CD4-positive, alpha-beta memory T cell (primary cell): Measurements from ENCODE around the gene TMEM190. TPM values are rescaled to one million over a fixed set of nuclear protein-coding genes. Genes with fewer than 3 reads are reported as not detected.

Experiments
- CTCF ChIA-PET: fragments of 350-600 bp; sonication (Branson Sonifier 250); formaldehyde crosslinking; loops from one replicate; lab custom pipeline; 2021; ENCODE audit warnings: inconsistent platforms; ENCODE audit not compliant: partially characterized antibody; lab: Charles Lee
- POLR2A ChIA-PET: fragments of 350-600 bp; sonication (Branson Sonifier 250); formaldehyde crosslinking; loops from one replicate; lab custom pipeline; 2021; ENCODE audit not compliant: partially characterized antibody; lab: Charles Lee
- DNase-seq, 5 donors: peaks; one replicate each; pipeline versions ENCODE4 v3.0.0 to v3.0.0-alpha.2; 2020 to 2022; ENCODE audit warnings: mixed read lengths in 1 of 5
- H3K27ac ChIP-seq: one replicate; pipeline ENCODE4 v1.7.0; 2013; ENCODE audit warnings: low read depth, low read length
- H3K27me3 ChIP-seq: 2 replicates; pipeline ENCODE4 v1.7.0; 2013; ENCODE audit warnings: mild to moderate bottlenecking, low read length, moderate library complexity; ENCODE audit not compliant: insufficient read depth
- H3K36me3 ChIP-seq: 2 replicates; pipeline ENCODE4 v1.7.0; 2013; ENCODE audit warnings: mild to moderate bottlenecking, low read length, moderate library complexity; ENCODE audit not compliant: insufficient read depth
- H3K4me1 ChIP-seq: 2 replicates; pipeline ENCODE4 v1.7.0; 2013; ENCODE audit warnings: mild to moderate bottlenecking, low read length, moderate library complexity; ENCODE audit not compliant: insufficient read depth
- H3K4me3 ChIP-seq, 2 donors: one replicate each; pipeline ENCODE4 v1.7.0; 2013; ENCODE audit warnings: low read length in 2 of 2, mild to moderate bottlenecking in 1 of 2
- H3K9me3 ChIP-seq, 2 donors: one replicate each; pipeline ENCODE4 v1.7.0; 2013; ENCODE audit warnings: low read length in 2 of 2, control low read depth in 1 of 2; ENCODE audit not compliant: control insufficient read depth in 1 of 2
- H3K27ac Mint-ChIP-seq, 7 donors: one replicate each; pipeline ENCODE4 v1.8.0; 2020 to 2021; ENCODE audit warnings: mixed read lengths in 7 of 7, mild to moderate bottlenecking in 6 of 7, inconsistent platforms in 3 of 7, moderate library complexity in 3 of 7
- H3K27me3 Mint-ChIP-seq, 2 donors: one replicate each; pipeline ENCODE4 v1.8.0; 2020 to 2021; ENCODE audit warnings: mixed read lengths in 2 of 2
- H3K36me3 Mint-ChIP-seq, 2 donors: one replicate each; pipeline ENCODE4 v1.8.0; 2020 to 2021; ENCODE audit warnings: mixed read lengths in 2 of 2, inconsistent platforms in 1 of 2, mild to moderate bottlenecking in 1 of 2
- H3K4me1 Mint-ChIP-seq, 4 donors: one replicate each; pipeline ENCODE4 v1.8.0; 2020 to 2021; ENCODE audit warnings: mixed read lengths in 4 of 4, mild to moderate bottlenecking in 1 of 4
- H3K4me3 Mint-ChIP-seq, 8 donors: one replicate each; pipeline ENCODE4 v1.8.0; 2020 to 2021; ENCODE audit warnings: mixed read lengths in 8 of 8, mild to moderate bottlenecking in 7 of 8, moderate library complexity in 6 of 8, inconsistent platforms in 3 of 8
- H3K9me3 Mint-ChIP-seq, 8 donors: one replicate each; pipeline ENCODE4 v1.8.0; 2020 to 2021; ENCODE audit warnings: mixed read lengths in 8 of 8, mild to moderate bottlenecking in 5 of 8, inconsistent platforms in 3 of 8, moderate library complexity in 1 of 8
- intact Hi-C: fragments of 100-400 bp; cut with micrococcal nuclease; formaldehyde crosslinking; loops from one replicate; pipeline ENCODE4 v1.15.1; 2023
- polyA plus RNA-seq, 2 donors: library from polyadenylated mRNA; unstranded; fragments of 300-500 nt; fragmentation: Illumina TruSeq; gene quantifications; one replicate each; pipeline ENCODE4 v1.2.3, GENCODE V29; 2021
- total RNA-seq, 2 experiments: library from RNA; stranded (reverse); gene quantifications; one replicate each; pipeline ENCODE4 v1.2.3, GENCODE V29; 2021

The TMEM190 gene
- total and polyA plus RNA-seq, 4 experiments from 2014 or later, result not detected

- Histone ChIP-seq H3K9me3 (no peaks in the 10 kb centered on the region), H3K36me3 (no peaks in the 10 kb centered on the region), H3K27me3 (peaks cover 22% of the 10 kb centered on the region), H3K27ac (no peak overlapping the region), H3K4me3 (no peak overlapping the region), H3K4me1 (peaks cover 7% of the 10 kb centered on the region)
- intact Hi-C loops, result no loop called here
- POLR2A ChIA-PET, result interaction anchor here (2.5 kb wide), 1 partner anchor 35 kb away, joined by 8 read pairs; the partner anchor contains the start of gene KMT5C
- peaks cover 6 to 13% (median 9%) of the 10 kb centered on the region in 4 donors for H3K4me1 Mint-ChIP-seq
- CTCF ChIA-PET, result no interaction called here
- peaks cover 0 to 4% (median 0%) of the 10 kb centered on the region in 8 donors for H3K9me3 Mint-ChIP-seq
- no peak overlapping the region for H3K4me3 Mint-ChIP-seq
- no peak overlapping the region for H3K27ac Mint-ChIP-seq
- H3K36me3 Mint-ChIP-seq, result no peaks in the 10 kb centered on the region
- peak in 1 of 5 donors; percentile 28 for DNase-seq
- H3K27me3 Mint-ChIP-seq, result peaks cover 26 to 28% of the 10 kb centered on the region in 2 donors
Measured at GRCh38 chr19:55373306-55373992, 3.2 kb upstream of the TMEM190 start.

GRCh38 chr19:55373993-55374757 is 2.5 kb upstream of the TMEM190 start:
- no peaks in the 10 kb centered on the region for H3K36me3 Mint-ChIP-seq
- peaks cover 0 to 4% (median 0%) of the 10 kb centered on the region in 8 donors for H3K9me3 Mint-ChIP-seq
- Histone ChIP-seq H3K4me1 (peaks cover 7% of the 10 kb centered on the region), H3K27ac (no peak overlapping the region), H3K4me3 (no peak overlapping the region), H3K36me3 (no peaks in the 10 kb centered on the region), H3K27me3 (peaks cover 16% of the 10 kb centered on the region), H3K9me3 (no peaks in the 10 kb centered on the region)
- peaks cover 26% of the 10 kb centered on the region in 2 donors for H3K27me3 Mint-ChIP-seq
- ChIA-PET CTCF (no interaction called here), POLR2A (interaction anchor here (2.5 kb wide), 1 partner anchor 35 kb away, joined by 8 read pairs; the partner anchor contains the start of gene KMT5C)
- intact Hi-C loops, result no loop called here
- peak in 1 of 5 donors; percentile 19 for DNase-seq
- no peak overlapping the region for H3K4me3 Mint-ChIP-seq
- H3K27ac Mint-ChIP-seq, result no peak overlapping the region
- H3K4me1 Mint-ChIP-seq, result peaks cover 6 to 13% (median 9%) of the 10 kb centered on the region in 4 donors

GRCh38 chr19:55377356-55378131 is 918 bp downstream of the TMEM190 start:
- peak in 1 of 5 donors; percentile 22 for DNase-seq
- intact Hi-C loops, result no loop called here
- POLR2A ChIA-PET, result no interaction called here
- H3K36me3 Mint-ChIP-seq, result peaks cover 0 to 2% of the 10 kb centered on the region in 2 donors
- H3K27ac Mint-ChIP-seq, result no peak overlapping the region
- H3K4me3 Mint-ChIP-seq, result no peak overlapping the region
- CTCF ChIA-PET, result no interaction called here
- Histone ChIP-seq H3K9me3 (no peaks in the 10 kb centered on the region), H3K4me3 (no peak overlapping the region), H3K27ac (no peak overlapping the region), H3K36me3 (no peaks in the 10 kb centered on the region), H3K4me1 (peaks cover 3% of the 10 kb centered on the region), H3K27me3 (no peaks in the 10 kb centered on the region)
- no peaks in the 10 kb centered on the region for H3K9me3 Mint-ChIP-seq
- peaks cover 6 to 17% (median 14%) of the 10 kb centered on the region in 4 donors for H3K4me1 Mint-ChIP-seq
- H3K27me3 Mint-ChIP-seq, result peaks cover 6 to 8% of the 10 kb centered on the region in 2 donors

- H3K9me3 Mint-ChIP-seq, result no peaks in the 10 kb centered on the region
- Histone ChIP-seq H3K36me3 (no peaks in the 10 kb centered on the region), H3K27ac (no peak overlapping the region), H3K27me3 (no peaks in the 10 kb centered on the region), H3K9me3 (no peaks in the 10 kb centered on the region), H3K4me3 (no peak overlapping the region), H3K4me1 (peaks cover 13% of the 10 kb centered on the region)
- ChIA-PET POLR2A (interaction anchor here (1.0 kb wide), 1 partner anchor 27 kb away, joined by 3 read pairs; no protein-coding TSS in a partner anchor), CTCF (interaction anchor here (1.1 to 1.5 kb wide), 2 partner anchors 77 to 78 kb away, joined by 3 to 4 read pairs; no protein-coding TSS in a partner anchor)
- intact Hi-C loops, result no loop called here
- DNase-seq, result peak in 1 of 5 donors; percentile 23
- H3K36me3 Mint-ChIP-seq, result peaks cover 0 to 2% of the 10 kb centered on the region in 2 donors
- H3K27me3 Mint-ChIP-seq, result peaks cover 2 to 3% of the 10 kb centered on the region in 2 donors
- H3K27ac Mint-ChIP-seq, result no peak overlapping the region
- no peak overlapping the region for H3K4me3 Mint-ChIP-seq
- peaks cover 8 to 23% (median 15%) of the 10 kb centered on the region in 4 donors for H3K4me1 Mint-ChIP-seq
Measured at GRCh38 chr19:55379174-55379573, 2.5 kb downstream of the TMEM190 start.

GRCh38 chr19:55382013-55382412 is 5.4 kb downstream of the TMEM190 start:
- Histone ChIP-seq H3K27me3 (no peaks in the 10 kb centered on the region), H3K4me1 (peaks cover 29% of the 10 kb centered on the region), H3K36me3 (peaks cover 3% of the 10 kb centered on the region), H3K27ac (no peak overlapping the region), H3K4me3 (no peak overlapping the region), H3K9me3 (no peaks in the 10 kb centered on the region)
- Mint-ChIP-seq H3K4me3 (peak overlapping the region in 7 of 8 donors; percentile 44 to 89 (median 71)), H3K36me3 (peaks cover 10 to 21% of the 10 kb centered on the region in 2 donors), H3K9me3 (peaks cover 0 to 9% (median 0%) of the 10 kb centered on the region in 8 donors), H3K27me3 (no peaks in the 10 kb centered on the region), H3K4me1 (peaks cover 18 to 51% (median 31%) of the 10 kb centered on the region in 4 donors), H3K27ac (peak overlapping the region in 3 of 7 donors; percentile 55 to 66 (median 62))
- intact Hi-C loops, result loop anchor here (10.0 kb wide), 1 partner anchor 243 kb away; the partner anchor contains the start of gene ZNF784
- POLR2A ChIA-PET, result no interaction called here
- CTCF ChIA-PET, result interaction anchor here (3.0 kb wide), 1 partner anchor 44 kb away, joined by 23 read pairs; the partner anchor contains the start of gene KMT5C
- DNase-seq, result peak in 1 of 5 donors; percentile 9

GRCh38 chr19:55382522-55383054 is 6.0 kb downstream of the TMEM190 start:
- no peaks in the 10 kb centered on the region for H3K27me3 ChIP-seq
- H3K9me3 Mint-ChIP-seq, result peaks cover 0 to 9% (median 0%) of the 10 kb centered on the region in 8 donors
- ChIA-PET CTCF (interaction anchor here (1.0 to 3.0 kb wide), 4 partner anchors 44 to 242 kb away, joined by 3 to 31 read pairs (median 13); partner anchors contain the start of gene KMT5C), POLR2A (interaction anchor here (1.6 to 12.9 kb wide), 7 partner anchors 11 to 127 kb away, joined by 5 to 247 read pairs (median 29); partner anchors contain the start of genes KMT5C, UBE2S and ZNF628)
- no peaks in the 10 kb centered on the region for H3K27me3 Mint-ChIP-seq
- H3K27ac ChIP-seq, result no peak overlapping the region
- intact Hi-C loops, result loop anchor here (10.0 kb wide), 1 partner anchor 242 kb away; the partner anchor contains the start of gene ZNF784
- peaks cover 23 to 57% (median 37%) of the 10 kb centered on the region in 4 donors for H3K4me1 Mint-ChIP-seq
- H3K4me3 Mint-ChIP-seq, result peak overlapping the region; percentile 81 to 89 (median 86)
- H3K4me3 ChIP-seq, result no peak overlapping the region
- H3K9me3 ChIP-seq, result no peaks in the 10 kb centered on the region
- peak overlapping the region; percentile 24 to 74 (median 47) for H3K27ac Mint-ChIP-seq
- H3K36me3 Mint-ChIP-seq, result peaks cover 13 to 26% of the 10 kb centered on the region in 2 donors
- H3K4me1 ChIP-seq, result peaks cover 35% of the 10 kb centered on the region
- DNase-seq, result no peak
- peaks cover 9% of the 10 kb centered on the region for H3K36me3 ChIP-seq
